Measurements from ENCODE around the gene ELFN1.

The ELFN1 gene

DNA sequence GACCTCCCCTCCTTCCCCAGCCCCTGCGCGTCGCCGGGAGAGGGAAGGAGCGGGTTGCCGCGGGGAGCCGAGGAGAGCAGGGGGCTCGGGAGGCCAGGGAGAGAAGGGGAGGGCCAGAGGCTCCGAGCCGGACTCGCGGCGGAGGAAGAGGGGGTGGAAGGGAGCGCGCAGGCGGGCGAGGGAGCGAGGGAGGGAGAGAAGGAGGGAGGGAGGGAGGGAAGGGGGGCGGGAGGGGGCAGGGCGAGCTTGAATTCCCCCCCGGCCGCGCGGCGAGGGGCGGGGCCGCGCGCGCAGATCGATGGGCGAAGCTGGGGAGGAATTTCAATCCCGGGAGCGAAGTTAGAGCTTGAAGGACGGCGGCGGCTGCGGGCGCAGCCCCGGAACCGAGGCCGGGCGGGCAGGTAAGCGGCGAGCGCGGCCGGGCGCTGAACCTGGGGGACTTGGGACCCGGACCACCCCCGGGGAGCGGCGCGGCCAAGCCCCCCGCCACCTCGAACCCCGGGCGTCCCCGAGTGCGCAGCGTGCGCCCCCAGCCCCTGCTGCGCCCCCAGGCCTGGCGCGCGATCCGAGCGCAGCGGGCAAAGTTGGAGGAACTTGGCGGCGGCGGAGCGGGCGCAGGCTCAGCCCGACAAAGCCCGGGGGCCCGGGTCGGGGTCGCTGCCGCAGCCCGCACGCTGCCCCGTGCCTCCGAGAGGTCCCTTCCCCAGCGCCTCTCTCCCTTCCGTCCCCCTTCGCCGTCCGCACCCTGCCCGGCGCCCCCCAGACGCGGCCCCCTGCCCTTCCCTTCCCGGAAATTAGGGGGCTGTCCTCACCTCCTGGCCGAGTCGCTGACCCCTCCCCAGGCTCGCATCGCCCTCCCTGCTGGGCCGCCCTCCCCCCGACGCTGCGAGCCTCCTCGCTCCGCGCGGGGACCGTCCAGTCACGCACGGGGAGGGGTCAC is at the start of gene ELFN1:
ELFN1 (plus strand) TSS at position 324 of the 940 bp plus-strand sequence. CDS start 74,320 bp downstream, outside the sequence.
- DNase-seq: no peak

DNA sequence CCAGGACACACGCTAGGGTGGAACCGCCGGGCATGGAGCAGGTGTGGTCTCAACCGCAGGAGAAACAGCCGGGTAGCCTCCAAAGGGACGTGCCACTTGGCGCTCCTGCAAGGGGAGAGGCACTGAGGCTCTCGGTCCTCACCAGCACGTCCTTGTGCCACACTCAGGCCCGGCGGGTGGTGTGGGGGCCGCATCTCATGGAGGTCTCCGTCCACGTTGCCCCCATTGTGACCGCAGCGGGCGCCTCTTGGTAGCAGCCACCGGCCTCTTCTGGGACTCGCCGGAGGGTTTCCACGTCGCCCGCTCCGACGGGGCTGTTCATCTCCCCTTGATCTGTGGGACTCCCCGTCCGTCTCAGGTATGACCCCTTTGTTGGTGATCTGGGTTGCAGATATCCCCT is 49.2 kb upstream of the ELFN1 start:
- DNase-seq: no peak

DNA sequence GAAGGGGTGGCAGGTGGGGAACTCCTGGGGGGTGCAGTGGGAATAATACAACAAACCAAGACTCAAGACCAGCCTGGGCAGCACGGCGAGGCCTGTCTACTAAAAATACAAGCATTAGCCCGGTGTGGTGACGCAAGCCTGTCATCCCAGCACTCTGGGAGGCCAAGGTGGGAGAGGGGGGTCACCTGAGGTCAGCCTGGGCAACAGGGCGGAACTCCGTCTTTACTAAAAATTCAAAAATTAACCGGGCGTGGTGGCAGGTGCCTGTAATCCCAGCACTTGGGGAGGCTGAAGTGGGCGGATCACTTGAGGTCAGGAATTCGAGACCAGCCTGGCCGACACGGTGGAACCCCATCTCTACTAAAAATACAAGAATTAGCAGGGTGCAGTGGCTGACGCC is 48.4 kb upstream of the ELFN1 start:
- DNase-seq: no peak

DNA sequence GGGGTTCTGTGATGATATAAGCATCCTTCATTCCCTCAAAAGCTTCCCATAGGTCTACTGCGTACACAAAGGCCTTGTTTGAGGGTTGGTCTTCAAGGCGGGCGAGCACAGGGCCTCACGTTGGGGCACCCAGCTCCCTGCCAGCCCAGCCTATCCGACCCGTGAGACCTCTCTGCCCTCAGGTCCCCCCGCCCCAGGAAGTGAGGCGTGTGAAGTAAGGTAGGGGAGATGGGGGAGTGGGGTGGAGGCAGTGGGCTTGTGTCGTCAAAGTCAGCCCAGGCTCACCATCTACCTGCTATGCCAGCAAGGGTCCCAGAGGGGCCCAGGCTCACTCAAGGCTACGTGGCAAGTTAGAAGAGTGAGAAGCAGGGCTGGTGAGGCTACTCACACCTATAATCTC is 47.6 kb upstream of the ELFN1 start:
- DNase-seq: no peak

DNA sequence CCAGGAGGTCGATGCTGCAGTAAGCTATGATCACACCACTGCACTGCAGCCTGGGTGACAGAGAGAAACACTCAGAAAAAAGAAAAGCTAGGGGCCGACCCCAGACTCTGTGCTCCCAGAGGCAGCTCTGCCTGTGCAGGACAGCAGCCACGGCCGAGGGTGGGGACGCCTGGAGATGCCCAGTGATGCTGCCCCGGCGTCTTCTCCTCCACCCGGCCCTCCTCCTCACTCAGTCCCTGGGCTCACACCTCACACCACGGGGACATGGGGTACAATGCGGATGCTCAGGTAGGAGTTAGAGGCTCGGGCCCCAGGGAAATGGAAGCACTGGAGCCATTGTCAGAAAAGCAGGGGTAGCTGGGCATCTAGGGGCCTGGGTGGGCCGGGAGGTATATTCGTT is 46.3 kb upstream of the ELFN1 start:
- no peak for DNase-seq

DNA sequence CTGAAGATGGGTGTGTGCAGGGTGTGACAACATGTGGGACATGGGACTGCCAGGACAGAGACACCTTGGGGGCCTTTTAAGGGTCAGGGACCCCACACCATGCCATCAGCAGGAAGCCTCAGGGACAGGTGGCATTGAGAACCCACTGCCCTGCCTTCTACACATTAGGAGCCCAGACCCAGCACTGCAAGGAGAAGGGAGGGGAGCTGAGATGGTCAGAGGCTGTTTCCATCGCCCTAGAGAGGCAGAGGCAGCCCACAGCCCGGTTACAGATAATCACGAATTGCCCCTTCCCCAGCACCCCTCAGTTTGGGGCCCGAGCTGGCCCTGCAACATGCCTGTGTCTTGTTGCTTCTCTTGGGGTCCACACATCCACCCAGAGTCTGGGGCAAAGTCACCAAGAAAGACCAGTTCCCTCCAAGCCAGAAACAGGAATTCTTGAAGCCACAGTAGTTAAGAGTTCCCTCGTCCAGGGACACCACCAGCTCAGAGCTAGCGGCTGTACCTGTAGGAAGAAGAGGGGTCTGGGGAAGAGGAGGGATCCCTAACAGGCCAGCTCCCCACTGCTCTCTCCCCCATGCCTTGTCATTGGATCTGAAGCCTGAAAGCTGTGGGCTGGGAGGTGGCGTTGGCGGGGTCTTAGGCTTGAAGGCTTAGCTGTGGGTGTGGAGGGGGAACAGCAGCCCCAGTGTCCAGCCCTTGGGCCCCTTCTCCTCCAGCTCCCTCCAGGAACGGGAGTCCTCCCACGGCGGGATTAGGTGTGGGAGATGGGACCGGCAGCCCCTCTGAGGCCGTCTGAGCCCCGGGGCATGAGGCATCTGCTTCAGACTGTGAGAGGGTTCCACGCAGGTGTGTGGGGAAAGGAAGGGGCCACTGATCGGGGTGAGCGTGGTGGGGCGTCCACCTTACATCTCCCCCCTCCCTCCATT is 44.8 kb upstream of the ELFN1 start:
- DNase-seq: no peak

DNA sequence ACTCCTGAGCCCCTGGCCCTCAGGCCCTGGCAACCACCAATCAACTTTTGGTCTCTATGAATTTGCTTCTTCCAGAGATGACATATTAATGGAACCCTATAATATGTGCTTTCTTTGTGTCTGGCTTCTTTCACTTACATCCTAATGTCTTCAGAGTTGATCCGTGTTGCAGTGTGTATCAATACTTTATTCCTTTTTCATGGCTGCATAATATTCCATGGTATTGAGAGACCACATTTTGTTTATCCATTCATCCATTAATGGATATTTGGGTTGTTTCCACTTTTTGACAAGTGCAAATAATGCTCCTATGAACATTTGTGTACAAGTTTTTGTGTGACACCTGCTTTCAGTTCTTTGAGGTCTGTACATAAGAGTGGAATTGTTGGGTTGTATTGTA is 43.3 kb upstream of the ELFN1 start:
- no peak for DNase-seq

DNA sequence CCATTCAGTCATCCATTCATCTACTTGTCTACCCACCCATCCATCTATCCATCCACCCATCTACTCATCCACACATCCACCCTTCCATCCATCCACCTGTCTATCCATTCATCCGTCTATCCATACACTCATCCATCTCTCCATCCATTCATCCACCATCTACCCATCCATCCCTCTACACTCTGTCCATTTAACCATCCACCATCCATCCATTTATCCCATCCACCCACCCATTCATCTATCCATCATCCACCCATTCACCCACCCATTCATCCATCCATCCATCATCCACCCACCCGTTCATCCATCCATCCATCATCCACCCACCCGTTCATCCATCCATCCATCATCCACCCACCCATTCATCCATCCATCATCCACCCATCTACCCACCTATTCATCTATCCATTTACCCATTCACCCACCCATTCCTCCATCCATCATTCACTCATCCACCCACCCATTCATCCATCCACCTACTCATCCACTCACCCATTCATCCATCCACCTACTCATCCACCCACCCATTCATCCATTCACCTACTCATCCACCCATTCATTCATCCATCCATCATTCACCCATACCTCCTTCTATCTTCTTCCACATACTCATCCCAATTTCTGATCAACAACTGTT is 39.3 kb upstream of the ELFN1 start:
- no peak for DNase-seq

DNA sequence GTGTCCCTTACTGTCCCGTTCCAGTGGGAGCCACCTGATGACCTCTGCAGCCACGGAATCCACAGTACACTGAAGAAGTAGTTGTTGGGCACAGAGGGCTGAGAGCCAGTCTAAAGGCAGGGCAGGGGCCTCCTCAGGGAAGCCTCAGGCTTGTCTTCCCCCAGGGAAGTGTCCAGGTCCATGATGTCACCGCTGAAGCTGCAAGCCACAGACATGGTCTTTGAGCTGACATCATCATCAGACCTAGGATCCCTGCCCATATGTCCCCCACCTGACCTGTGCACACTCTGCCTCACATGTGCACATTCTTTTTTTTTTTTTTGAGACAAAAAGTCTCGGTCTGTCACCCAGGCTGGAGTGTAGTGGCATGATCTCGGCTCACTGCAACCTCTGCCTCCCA is 38.4 kb upstream of the ELFN1 start:
- DNase-seq: no peak

DNA sequence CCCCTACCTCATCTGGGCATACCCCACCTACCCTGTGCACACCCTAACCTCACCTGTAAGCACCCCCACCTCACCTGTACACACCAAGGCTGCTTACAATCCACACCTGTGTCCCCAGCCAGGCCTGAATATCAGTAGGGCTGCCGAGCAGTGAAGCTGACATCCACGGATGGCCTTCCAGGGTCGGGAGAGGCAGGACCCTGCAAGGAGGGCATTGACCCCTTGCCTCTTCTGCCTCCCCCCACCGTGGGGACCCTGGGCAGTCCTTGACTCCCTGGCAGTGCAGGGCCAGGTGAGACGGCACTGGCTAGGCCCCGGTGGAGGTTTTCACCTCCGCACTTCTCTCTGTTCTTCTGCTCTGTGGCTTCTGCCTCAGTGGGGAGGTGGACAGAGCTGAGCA is 37.6 kb upstream of the ELFN1 start:
- DNase-seq: no peak

DNA sequence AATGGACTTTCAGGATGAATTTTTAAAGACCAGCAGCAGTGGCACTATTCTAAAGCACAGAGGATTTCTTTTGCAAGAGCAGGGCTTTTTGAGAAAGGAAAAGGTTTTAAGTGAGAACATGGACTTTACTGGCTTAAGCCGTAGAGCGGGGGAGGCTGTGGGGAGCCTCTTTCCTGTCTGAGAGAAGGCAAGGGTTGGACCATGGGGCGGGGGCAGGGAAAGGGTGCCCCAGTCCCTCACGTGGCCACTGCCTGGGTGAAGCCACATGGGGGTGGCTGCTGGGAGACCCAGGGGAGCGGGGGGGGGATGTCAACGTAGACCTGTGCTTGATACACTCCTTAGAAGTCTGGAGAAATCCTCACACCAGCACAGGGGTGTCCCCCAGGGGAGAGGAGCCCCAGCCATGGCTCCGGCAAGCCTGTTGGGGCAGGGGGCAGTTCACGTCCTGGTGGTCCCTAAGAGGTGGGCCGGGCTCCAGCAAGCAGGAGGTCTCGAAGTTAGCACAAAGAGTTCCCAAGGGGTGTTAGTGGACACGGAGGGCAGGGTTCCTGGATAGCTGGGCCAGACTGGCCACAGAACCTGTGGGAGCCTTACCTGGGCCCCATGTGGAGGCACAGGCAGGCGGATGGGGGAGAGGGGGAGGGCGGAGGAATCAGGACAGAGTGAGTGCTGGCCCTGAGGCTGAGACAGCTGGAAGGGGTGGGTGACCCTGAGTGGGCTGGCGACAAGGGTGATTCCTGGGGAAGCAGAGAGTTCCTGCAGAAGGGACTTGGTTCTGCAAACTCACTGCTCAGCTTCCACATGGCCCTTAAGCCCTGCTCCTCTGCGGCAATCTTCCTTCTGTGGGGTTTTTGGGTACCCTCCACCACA is 36.9 kb upstream of the ELFN1 start:
- DNase-seq: no peak

DNA sequence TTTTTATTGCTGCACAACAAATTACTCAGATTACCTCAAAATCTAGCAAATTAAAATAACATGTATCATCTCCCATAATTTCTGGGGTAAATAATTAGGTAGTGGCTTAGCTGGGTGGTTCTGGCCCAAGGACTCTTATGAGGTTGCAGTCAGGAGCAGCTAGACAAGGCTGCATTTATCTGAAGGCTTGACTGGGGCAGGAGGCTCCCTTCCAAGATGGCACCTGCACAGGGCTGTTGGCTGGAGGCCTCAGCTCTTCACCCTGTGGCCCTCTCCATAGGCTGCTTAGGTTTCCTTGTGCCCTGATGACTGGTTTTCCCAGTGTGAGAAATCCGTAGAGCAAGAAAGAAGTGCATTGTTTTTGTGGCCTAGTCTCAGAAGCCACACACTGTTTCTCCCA is 34.7 kb upstream of the ELFN1 start:
- DNase-seq: no peak

DNA sequence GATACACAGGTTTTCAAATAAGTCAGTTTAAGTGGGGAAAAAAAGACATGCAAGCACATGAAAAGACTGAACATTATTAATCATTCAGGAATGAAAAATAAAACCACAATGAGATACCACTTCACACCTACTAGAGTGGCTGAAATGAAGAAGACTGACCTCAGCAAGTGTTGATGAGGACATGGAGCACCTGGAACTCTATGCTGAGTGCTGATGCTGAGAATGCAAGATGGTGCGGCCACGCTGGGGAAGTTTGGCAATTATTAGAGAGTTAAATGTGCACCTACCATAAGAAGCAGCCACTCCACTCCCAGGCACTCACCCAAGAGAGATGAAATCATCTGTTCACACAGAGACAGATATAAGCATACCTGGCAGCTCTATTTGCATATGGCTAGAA is 32.9 kb upstream of the ELFN1 start:
- no peak for DNase-seq

DNA sequence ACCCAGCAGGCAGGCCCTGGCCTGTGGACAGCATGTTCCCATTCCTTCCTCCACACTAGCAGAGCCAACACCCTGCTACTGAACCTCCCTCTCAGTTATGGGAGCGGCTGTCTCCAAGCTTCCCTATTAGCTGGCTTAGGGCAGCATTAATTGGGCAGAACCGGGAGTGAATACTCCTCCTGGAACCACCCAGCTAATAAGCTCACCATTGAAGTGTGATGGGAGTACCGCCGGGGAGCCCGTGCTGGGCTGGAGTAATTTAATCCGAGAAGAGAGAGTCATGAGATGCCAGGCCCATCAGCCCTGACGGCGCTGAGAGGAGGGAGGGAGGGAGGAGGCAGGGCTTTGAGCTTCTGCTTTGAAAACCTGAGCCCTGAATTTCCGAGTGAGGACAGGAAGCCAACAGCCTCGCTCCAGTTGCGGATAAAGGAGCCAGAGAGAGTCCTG is 31.8 kb upstream of the ELFN1 start:
- peak; percentile 58 for DNase-seq

DNA sequence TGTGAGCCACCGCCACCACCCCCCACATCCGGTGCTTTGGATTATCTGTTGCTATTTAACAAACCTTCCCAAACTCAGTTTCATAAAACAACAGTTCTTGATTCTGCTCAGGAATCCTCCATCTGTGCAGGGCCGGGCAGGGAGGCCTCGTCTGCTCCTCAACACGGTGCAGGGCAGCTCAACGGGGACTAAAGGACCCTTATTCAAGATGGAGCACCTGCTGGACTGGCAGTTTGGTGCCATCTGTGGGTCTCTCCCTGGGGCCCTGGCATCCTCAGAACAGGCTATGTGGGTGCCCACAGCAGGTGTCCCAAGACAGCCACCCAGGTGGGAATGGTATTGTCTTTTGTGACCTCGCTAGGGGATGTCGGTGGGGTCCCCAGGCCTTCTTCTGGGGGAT is 31.0 kb upstream of the ELFN1 start:
- no peak for DNase-seq

DNA sequence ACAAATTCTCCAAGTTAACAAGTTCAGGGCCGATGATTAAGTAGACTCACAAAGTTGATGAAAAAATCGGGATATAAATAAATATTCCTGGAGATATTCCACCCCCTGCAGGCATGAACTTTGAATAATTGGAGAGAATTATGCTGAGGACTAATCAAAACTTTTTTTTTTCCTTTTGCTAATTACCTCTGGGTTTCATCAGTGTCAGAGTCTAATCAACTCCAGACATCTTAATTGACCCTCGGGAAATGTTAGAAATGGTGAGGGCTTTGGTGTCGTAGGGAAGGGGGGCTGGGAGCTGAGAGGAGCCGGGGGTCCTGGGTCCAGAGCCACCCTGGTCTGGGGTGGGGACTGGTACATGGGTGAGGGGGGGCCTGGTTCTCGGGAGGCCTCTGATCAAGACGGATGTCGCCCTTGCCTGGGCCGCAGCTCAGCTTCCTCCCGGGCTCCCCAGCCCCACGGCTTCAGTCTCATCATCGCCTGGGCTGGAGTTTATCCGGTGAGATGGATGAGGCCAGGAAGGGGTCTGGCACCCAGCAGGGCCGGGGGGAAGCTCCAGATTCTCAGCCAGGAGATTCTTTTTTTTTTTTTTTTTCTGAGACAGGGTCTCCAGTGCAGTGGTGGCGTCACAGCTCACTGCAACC is 30.4 kb upstream of the ELFN1 start:
- DNase-seq: no peak

DNA sequence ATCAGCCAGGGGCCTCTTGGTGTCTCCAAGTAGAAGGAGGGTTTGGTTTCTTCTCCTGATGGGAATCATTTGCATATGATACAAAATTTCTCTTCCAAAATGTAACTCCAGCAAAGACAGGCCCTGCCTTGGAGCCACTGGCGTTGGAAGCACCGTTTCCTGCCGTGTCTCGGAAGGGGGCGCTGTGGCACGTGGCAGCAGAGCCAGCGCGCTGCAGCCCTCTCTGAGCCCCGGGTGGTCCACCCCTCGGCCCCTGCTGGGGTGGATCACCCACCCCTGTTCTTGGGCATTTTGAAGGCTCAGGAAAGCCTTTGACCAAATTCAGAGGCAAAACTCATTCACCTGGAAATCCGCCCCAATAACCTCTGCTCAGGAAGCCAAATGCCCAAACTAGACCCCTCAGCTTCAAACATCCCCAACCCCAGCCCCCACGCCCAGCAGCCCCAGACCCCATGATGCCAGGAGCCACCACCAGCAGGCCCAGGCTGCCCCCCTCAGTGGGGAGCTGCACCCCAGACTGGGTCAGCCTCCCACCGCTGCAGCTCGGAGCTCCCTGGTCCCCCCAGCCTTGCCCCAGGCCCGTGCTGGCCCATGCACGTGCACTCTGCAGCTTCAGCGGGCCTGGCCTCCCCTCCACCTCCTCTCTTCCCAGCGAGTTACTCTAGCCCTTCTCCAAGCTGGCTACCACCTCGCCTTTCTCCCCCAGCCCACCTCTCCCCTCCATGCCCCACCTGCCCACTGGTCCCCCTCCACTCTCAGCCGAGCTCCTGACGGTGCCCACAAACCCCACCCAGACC is 29.5 kb upstream of the ELFN1 start:
- DNase-seq: no peak

DNA sequence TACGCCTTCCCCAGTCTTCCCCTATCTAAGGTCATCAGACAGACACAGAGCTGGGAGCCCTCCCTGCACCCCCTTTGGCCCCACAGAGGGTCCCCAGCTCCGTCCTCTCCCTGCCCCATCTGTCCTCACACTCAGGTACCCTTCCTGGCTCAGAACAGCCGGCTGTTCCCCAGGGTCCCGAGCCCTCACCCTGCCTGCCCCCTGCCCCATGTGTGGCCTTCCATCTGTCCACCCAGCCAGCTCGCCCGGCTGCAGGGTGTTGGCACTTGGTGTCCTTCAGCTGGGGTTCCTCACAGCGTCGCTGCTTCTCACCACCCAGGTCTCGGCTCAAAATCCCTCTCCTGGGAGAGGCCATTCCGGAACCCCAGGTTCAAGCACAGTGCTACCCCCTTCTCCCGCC is 28.9 kb upstream of the ELFN1 start:
- no peak for DNase-seq

DNA sequence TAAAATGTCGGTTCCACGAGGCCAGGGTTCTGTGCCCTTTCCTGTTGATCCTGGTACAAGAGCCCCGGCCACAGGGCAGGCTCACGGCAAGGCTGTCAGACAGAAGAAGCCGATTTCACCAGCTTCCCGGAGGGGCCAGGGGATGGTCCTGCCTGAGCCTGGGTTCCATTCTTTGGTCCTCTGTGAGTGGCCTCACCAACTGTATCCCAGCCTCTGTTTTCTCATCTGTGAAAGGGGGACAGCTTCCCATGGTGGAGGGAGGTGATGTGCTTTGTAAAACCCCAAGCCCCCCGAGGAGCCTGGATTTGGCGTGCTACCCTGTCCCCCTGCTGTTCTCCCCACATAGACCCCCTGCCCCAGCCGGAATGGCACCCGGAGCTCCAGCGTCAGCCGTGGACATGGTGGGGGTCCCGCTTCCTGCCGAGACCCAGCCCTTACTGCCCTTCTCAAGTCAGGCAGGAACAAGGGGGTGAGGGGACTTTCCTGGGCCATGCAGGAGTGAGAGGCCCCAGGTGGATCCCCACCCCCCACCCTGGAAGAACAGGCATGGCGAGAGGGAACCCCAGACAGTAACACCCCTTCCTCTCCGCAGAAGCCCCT is 28.3 kb upstream of the ELFN1 start:
- no peak for DNase-seq

DNA sequence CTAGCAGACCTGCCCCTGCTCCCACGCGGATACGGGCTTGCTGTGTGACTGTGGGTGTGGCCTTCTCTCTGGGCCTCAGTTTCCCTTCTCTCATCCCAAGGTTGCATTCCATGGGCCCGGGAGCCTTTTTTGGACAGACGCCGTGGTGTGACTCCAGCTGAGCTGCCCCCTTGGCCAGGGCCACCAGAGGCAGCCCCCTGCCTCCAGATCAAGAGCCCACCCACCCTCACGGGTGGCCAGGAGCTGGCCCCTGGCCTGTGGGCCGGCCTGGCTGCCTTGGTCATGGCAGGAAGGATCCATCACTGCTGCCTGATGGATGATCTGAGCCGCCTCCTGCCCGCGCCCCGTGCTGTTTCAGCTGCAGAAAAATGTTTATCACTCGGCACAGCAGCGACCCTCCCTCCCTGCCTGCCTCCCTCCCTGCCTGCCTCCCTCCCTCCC is 27.8 kb upstream of the ELFN1 start:
- DNase-seq: no peak
